IMR-90 (cell line): ENCODE measurements around the gene RIMS3. TPM values are rescaled to one million over a fixed set of nuclear protein-coding genes. Genes with fewer than 3 reads are reported as not detected.

Experiments used
- ATAC-seq: fragments of 200-7000 bp; cut with Tn5 transposase; 2 replicates; pipeline ENCODE4 v1.9.1; 2020; ENCODE audit warnings: low read depth, mild to moderate bottlenecking, moderate library complexity
- BruUV-seq: library from RNA; stranded (reverse); fragments of 400-500 nt; replicated peaks from 2 replicates; lab custom pipeline; 2021; lab: Mats Ljungman, UMichigan
- CTCF ChIA-PET: fragments of 300-600 bp; formaldehyde crosslinking; extraction: SDS; loops from one replicate; lab custom pipeline; 2021; ENCODE audit warnings: antibody characterized with exemption; lab: Yijun Ruan, JAX
- POLR2A ChIA-PET: fragments of 300-600 bp; sonication (Branson Sonifier 250); formaldehyde crosslinking; loops from one replicate; lab custom pipeline; 2022; ENCODE audit warnings: antibody characterized with exemption; ENCODE audit not compliant: unreplicated experiment; lab: Charles Lee
- DNase-seq: peaks from one replicate; pipeline ENCODE4 v3.0.0; 2013
- H2AFZ ChIP-seq: replicated peaks from 2 replicates; pipeline ENCODE3; 2013; ENCODE audit warnings: low read length, mild to moderate bottlenecking; ENCODE audit not compliant: poor library complexity
- H2AK5ac ChIP-seq: 2 replicates; pipeline ENCODE4 v1.6.1; 2013; ENCODE audit warnings: low read depth, low read length, inconsistent platforms
- H2AK9ac ChIP-seq: replicated peaks from 2 replicates; pipeline ENCODE3; 2013; ENCODE audit warnings: mild to moderate bottlenecking, low read depth, low read length, moderate library complexity; ENCODE audit not compliant: poor library complexity
- H2BK120ac ChIP-seq: 2 replicates; pipeline ENCODE4 v1.6.1; 2013; ENCODE audit warnings: low read depth, low read length, inconsistent platforms
- H2BK15ac ChIP-seq: 3 replicates; pipeline ENCODE4 v1.6.1; 2013; ENCODE audit warnings: low read depth, low read length, inconsistent platforms
- H2BK20ac ChIP-seq: 2 replicates; pipeline ENCODE4 v1.6.1; 2013; ENCODE audit warnings: low read depth, mild to moderate bottlenecking, inconsistent platforms, low read length, moderate library complexity
- H2BK5ac ChIP-seq: 2 replicates; pipeline ENCODE4 v1.6.1; 2013; ENCODE audit warnings: mild to moderate bottlenecking, low read depth, low read length, inconsistent platforms; ENCODE audit not compliant: poor library complexity, severe bottlenecking
- H3K14ac ChIP-seq: replicated peaks from 2 replicates; pipeline ENCODE4 v1.6.1; 2013; ENCODE audit warnings: low read depth, low read length, inconsistent platforms
- H3K18ac ChIP-seq: 2 replicates; pipeline ENCODE4 v1.6.1; 2013; ENCODE audit warnings: low read depth, low read length, control low read depth
- H3K23ac ChIP-seq: 2 replicates; pipeline ENCODE4 v1.6.1; 2013; ENCODE audit warnings: low read depth, low read length, inconsistent platforms
- H3K27ac ChIP-seq: 2 replicates; pipeline ENCODE4 v1.5.1; 2013; ENCODE audit warnings: mild to moderate bottlenecking, control low read depth, low read length; ENCODE audit not compliant: insufficient read depth
- H3K27me3 ChIP-seq: 2 replicates; pipeline ENCODE4 v1.6.1; 2013; ENCODE audit warnings: low read length; ENCODE audit not compliant: control insufficient read depth, insufficient read depth
- H3K36me3 ChIP-seq: 2 replicates; pipeline ENCODE4 v1.6.1; 2013; ENCODE audit warnings: low read length, mixed read lengths; ENCODE audit not compliant: control insufficient read depth, insufficient read depth
- H3K4ac ChIP-seq: 2 replicates; pipeline ENCODE4 v1.6.1; 2013; ENCODE audit warnings: low read depth, low read length, inconsistent platforms
- H3K4me1 ChIP-seq: 2 replicates; pipeline ENCODE4 v1.6.1; 2013; ENCODE audit warnings: low read length, mixed read lengths; ENCODE audit not compliant: control insufficient read depth, insufficient read depth
- H3K4me2 ChIP-seq: 2 replicates; pipeline ENCODE4 v1.6.1; 2013; ENCODE audit warnings: low read depth, mild to moderate bottlenecking, control low read depth, low read length, moderate library complexity
- H3K4me3 ChIP-seq: 2 replicates; pipeline ENCODE4 v1.5.1; 2013; ENCODE audit warnings: low read depth, mild to moderate bottlenecking, control low read depth, low read length, moderate library complexity; ENCODE audit not compliant: insufficient read depth
- H3K56ac ChIP-seq: 2 replicates; pipeline ENCODE4 v1.6.1; 2013; ENCODE audit warnings: low read length, inconsistent platforms; ENCODE audit not compliant: insufficient read depth; ENCODE audit errors: extremely low read depth
- H3K79me1 ChIP-seq, 2 experiments: 2 replicates each; pipeline ENCODE4 v1.6.1; 2013; ENCODE audit warnings: low read length in 2 of 2, inconsistent platforms in 1 of 2, low read depth in 1 of 2
- H3K9ac ChIP-seq: 2 replicates; pipeline ENCODE4 v1.6.1; 2013; ENCODE audit warnings: low read depth, low read length, control low read depth
- H3K9me1 ChIP-seq: 2 replicates; pipeline ENCODE4 v1.6.1; 2013; ENCODE audit warnings: low read length, inconsistent platforms; ENCODE audit not compliant: insufficient read depth
- H3K9me3 ChIP-seq: 2 replicates; pipeline ENCODE4 v1.6.1; 2013; ENCODE audit warnings: low read length; ENCODE audit not compliant: control insufficient read depth, insufficient read depth
- H4K20me1 ChIP-seq: 2 replicates; pipeline ENCODE4 v1.6.1; 2013; ENCODE audit warnings: low read length, inconsistent platforms; ENCODE audit not compliant: insufficient read depth
- H4K5ac ChIP-seq: 2 replicates; pipeline ENCODE4 v1.6.1; 2013; ENCODE audit warnings: mild to moderate bottlenecking, low read depth, low read length, control low read depth
- H4K8ac ChIP-seq, 2 experiments: 2 replicates each; pipeline ENCODE4 v1.6.1; 2013; ENCODE audit warnings: low read depth in 2 of 2, low read length in 2 of 2, control low read depth in 1 of 2, inconsistent platforms in 1 of 2
- H4K91ac ChIP-seq: 2 replicates; pipeline ENCODE4 v1.6.1; 2013; ENCODE audit warnings: low read depth, low read length, inconsistent platforms; ENCODE audit not compliant: insufficient read depth
- BHLHE40 ChIP-seq: fragments of 150-350 bp; IDR thresholded peaks from 2 replicates; pipeline ENCODE4 v1.6.1; 2016; ENCODE audit warnings: mild to moderate bottlenecking, low read depth, low read length
- CEBPB ChIP-seq: IDR thresholded peaks from 2 replicates; pipeline ENCODE4 v1.6.1; 2012; ENCODE audit warnings: low read depth, low read length, improper control_type of control experiment
- CHD1 ChIP-seq: IDR thresholded peaks from 2 replicates; pipeline ENCODE4 v1.6.1; 2012; ENCODE audit warnings: low read depth, low read length, improper control_type of control experiment
- ELK1 ChIP-seq: fragments of 150-350 bp; IDR thresholded peaks from 2 replicates; pipeline ENCODE4 v1.6.1; 2016; ENCODE audit warnings: low read depth, mild to moderate bottlenecking, low read length, moderate library complexity, borderline replicate concordance
- FOS ChIP-seq: fragments of 150-350 bp; IDR thresholded peaks from 2 replicates; pipeline ENCODE4 v1.6.1; 2016; ENCODE audit warnings: low read depth, low read length
- MAFK ChIP-seq: IDR thresholded peaks from 2 replicates; pipeline ENCODE4 v1.6.1; 2012; ENCODE audit warnings: low read depth, low read length, improper control_type of control experiment
- MAZ ChIP-seq: IDR thresholded peaks from 2 replicates; pipeline ENCODE4 v1.6.1; 2012; ENCODE audit warnings: low read depth, mild to moderate bottlenecking, low read length, improper control_type of control experiment, moderate library complexity, borderline replicate concordance
- MXI1 ChIP-seq: IDR thresholded peaks from 2 replicates; pipeline ENCODE4 v1.6.1; 2012; ENCODE audit warnings: low read depth, mild to moderate bottlenecking, low read length, moderate library complexity, borderline replicate concordance
- NFE2L2 ChIP-seq: fragments of 150-350 bp; IDR thresholded peaks from 2 replicates; pipeline ENCODE4 v1.6.1; 2016; ENCODE audit warnings: low read depth, mild to moderate bottlenecking, low read length
- POLR2A ChIP-seq: IDR thresholded peaks from 2 replicates; pipeline ENCODE4 v1.6.1; 2012; ENCODE audit warnings: mild to moderate bottlenecking, low read depth, low read length
- RAD21 ChIP-seq: IDR thresholded peaks from 2 replicates; pipeline ENCODE4 v1.6.1; 2012; ENCODE audit warnings: low read length, improper control_type of control experiment
- RCOR1 ChIP-seq: IDR thresholded peaks from 2 replicates; pipeline ENCODE4 v1.6.1; 2012; ENCODE audit warnings: mild to moderate bottlenecking, low read length, improper control_type of control experiment; ENCODE audit not compliant: insufficient replicate concordance
- RFX5 ChIP-seq: IDR thresholded peaks from 2 replicates; pipeline ENCODE4 v1.8.0; 2012; ENCODE audit warnings: low read depth, mild to moderate bottlenecking, low read length, moderate library complexity
- SMC3 ChIP-seq: fragments of 150-350 bp; IDR thresholded peaks from 2 replicates; pipeline ENCODE4 v1.6.1; 2016; ENCODE audit warnings: low read depth, mild to moderate bottlenecking, antibody characterized with exemption, low read length, moderate library complexity
- whole genome bisulfite sequencing, 2 experiments: methylation state at CpG; one replicate each; pipeline versions ENCODE4 v1.1.5 to v1.1.7; 2013; ENCODE audit warnings: missing lambda C conversion rate in 2 of 2; ENCODE audit not compliant: insufficient read length in 1 of 2; ENCODE audit errors: extremely low coverage in 2 of 2; 5-methylcytosine and 5-hydroxymethylcytosine counted together
- dilution Hi-C: fragments of 300-500 bp; cut with HindIII; formaldehyde crosslinking; loops from one replicate; pipeline ENCODE4 v1.14.3; 2018; ENCODE audit warnings: low sequenced_read_pairs; ENCODE audit not compliant: unreplicated experiment
- in situ Hi-C: fragments of 300-500 bp; cut with MboI; formaldehyde crosslinking; loops from 3 replicates; pipeline ENCODE4 v1.14.3; 2019; ENCODE audit warnings: low sequenced_read_pairs, inconsistent platforms, mixed read lengths
- intact Hi-C: fragments of 100-400 bp; cut with micrococcal nuclease; formaldehyde crosslinking; loops from 2 replicates; pipeline ENCODE4 v1.10.0; 2022
- polyA plus RNA-seq, 3 experiments: library from polyadenylated mRNA; depleted of rRNA; stranded (reverse); fragments of >200 nt; gene quantifications; 2 replicates each; pipeline ENCODE4 v1.2.3, GENCODE V29; 2012; ENCODE audit warnings: low replicate concordance in 1 of 3
- total RNA-seq: library from RNA; depleted of rRNA; stranded (reverse); fragments of >200 nt; gene quantifications from 2 replicates; pipeline ENCODE4 v1.2.3, GENCODE V29; 2012
- TF ChIP-seq, protein P1 (sequence below): conservative IDR thresholded peaks from 2 replicates; pipeline ENCODE4 v1.5.1; 2012; ENCODE audit warnings: mild to moderate bottlenecking, low read depth, low read length, improper control_type of control experiment
- TF ChIP-seq, protein P2 (sequence below): fragments of 150-350 bp; IDR thresholded peaks from 2 replicates; pipeline ENCODE4 v1.6.1; 2017; ENCODE audit warnings: mild to moderate bottlenecking, antibody characterized with exemption, low read length, low read depth

Gene RIMS3
- total and polyA plus RNA-seq, 2 of the 4 experiments (the other 2 are of a cell fraction): 0.10 to 0.36 TPM

DNA sequence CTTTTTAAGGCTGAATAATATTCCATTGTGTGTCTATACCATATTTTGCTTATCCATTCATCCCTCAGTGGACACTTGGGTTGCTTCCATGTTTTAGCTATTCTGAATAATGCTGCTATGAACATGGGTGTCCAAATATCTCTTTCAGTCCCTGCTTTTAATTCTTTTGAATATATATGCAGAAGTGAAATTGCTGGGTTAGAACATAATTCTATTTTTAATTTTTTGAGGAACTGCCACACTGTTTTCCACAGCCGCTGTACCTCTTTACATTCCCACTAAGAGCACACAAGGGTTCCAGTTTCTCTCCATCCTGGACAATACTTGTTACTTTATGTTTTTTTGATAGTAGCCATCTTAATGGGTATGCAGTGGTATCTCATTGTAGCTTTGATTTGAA lies 65.6 kb downstream of the RIMS3 start:
- Histone ChIP-seq H3K23ac (no peak overlapping the region), H2BK120ac (no peak overlapping the region), H3K18ac (no peak overlapping the region), H3K79me1 (no peaks in the 10 kb centered on the region), H3K4me3 (no peak overlapping the region), H4K20me1 (no peaks in the 10 kb centered on the region), H2AK9ac (no peak overlapping the region), H2AFZ (no peak overlapping the region), H3K4me1 (no peaks in the 10 kb centered on the region), H3K36me3 (no peaks in the 10 kb centered on the region), H2BK5ac (no peak overlapping the region), H3K9me1 (no peaks in the 10 kb centered on the region), H4K91ac (no peak overlapping the region), H3K9me3 (no peaks in the 10 kb centered on the region), H3K27ac (no peak overlapping the region), H3K14ac (no peak overlapping the region), H4K5ac (no peak overlapping the region), H3K27me3 (peaks cover 6% of the 10 kb centered on the region), H2BK20ac (no peak overlapping the region), H3K4ac (no peak overlapping the region), H3K56ac (no peak overlapping the region), H3K4me2 (no peak overlapping the region), H2BK15ac (no peak overlapping the region), H2AK5ac (no peak overlapping the region), H3K9ac (no peak overlapping the region), H4K8ac (no peak overlapping the region)
- ChIA-PET CTCF (interaction anchor here (1.5 kb wide), 1 partner anchor 67 kb away, joined by 4 read pairs; no protein-coding TSS in a partner anchor), POLR2A (no interaction called here)
- TF ChIP-seq RFX5 (no peak), RAD21 (no peak), MAZ (no peak), BHLHE40 (no peak), CEBPB (no peak), CHD1 (no peak), POLR2A (no peak), SMC3 (no peak), MAFK (no peak), NFE2L2 (no peak), RCOR1 (no peak), MXI1 (no peak), FOS (no peak), ELK1 (no peak)
- TF ChIP-seq, protein P1, sequence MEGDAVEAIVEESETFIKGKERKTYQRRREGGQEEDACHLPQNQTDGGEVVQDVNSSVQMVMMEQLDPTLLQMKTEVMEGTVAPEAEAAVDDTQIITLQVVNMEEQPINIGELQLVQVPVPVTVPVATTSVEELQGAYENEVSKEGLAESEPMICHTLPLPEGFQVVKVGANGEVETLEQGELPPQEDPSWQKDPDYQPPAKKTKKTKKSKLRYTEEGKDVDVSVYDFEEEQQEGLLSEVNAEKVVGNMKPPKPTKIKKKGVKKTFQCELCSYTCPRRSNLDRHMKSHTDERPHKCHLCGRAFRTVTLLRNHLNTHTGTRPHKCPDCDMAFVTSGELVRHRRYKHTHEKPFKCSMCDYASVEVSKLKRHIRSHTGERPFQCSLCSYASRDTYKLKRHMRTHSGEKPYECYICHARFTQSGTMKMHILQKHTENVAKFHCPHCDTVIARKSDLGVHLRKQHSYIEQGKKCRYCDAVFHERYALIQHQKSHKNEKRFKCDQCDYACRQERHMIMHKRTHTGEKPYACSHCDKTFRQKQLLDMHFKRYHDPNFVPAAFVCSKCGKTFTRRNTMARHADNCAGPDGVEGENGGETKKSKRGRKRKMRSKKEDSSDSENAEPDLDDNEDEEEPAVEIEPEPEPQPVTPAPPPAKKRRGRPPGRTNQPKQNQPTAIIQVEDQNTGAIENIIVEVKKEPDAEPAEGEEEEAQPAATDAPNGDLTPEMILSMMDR: no peak
- TF ChIP-seq, protein P2, sequence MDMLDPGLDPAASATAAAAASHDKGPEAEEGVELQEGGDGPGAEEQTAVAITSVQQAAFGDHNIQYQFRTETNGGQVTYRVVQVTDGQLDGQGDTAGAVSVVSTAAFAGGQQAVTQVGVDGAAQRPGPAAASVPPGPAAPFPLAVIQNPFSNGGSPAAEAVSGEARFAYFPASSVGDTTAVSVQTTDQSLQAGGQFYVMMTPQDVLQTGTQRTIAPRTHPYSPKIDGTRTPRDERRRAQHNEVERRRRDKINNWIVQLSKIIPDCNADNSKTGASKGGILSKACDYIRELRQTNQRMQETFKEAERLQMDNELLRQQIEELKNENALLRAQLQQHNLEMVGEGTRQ: no peak
- WGBS, 2 experiments: no CpG with 5 or more reads among the region's 1 CpG
- no TSS peak for BruUV-seq
- in situ Hi-C loops (no loop called here), intact Hi-C loops (no loop called here), dilution Hi-C loops (no loop called here)
- ATAC-seq: no peak
- DNase-seq: no peak
